22Rv1 (cell line): ENCODE data around the gene TAL2.

Source experiments
- ZFX ChIP-seq: fragments of 450-650 bp; IDR thresholded peaks from 2 replicates; pipeline ENCODE4 v1.6.1; 2017; ENCODE audit warnings: antibody characterized with exemption, borderline replicate concordance
- TF ChIP-seq, protein P1 (sequence below): fragments of 450-650 bp; IDR thresholded peaks from 2 replicates; pipeline ENCODE4 v1.5.1; 2017; ENCODE audit warnings: mild to moderate bottlenecking

GRCh38 chr9:105711867-105712266, 49.6 kb downstream of the TAL2 start:
- TF ChIP-seq, protein P1, sequence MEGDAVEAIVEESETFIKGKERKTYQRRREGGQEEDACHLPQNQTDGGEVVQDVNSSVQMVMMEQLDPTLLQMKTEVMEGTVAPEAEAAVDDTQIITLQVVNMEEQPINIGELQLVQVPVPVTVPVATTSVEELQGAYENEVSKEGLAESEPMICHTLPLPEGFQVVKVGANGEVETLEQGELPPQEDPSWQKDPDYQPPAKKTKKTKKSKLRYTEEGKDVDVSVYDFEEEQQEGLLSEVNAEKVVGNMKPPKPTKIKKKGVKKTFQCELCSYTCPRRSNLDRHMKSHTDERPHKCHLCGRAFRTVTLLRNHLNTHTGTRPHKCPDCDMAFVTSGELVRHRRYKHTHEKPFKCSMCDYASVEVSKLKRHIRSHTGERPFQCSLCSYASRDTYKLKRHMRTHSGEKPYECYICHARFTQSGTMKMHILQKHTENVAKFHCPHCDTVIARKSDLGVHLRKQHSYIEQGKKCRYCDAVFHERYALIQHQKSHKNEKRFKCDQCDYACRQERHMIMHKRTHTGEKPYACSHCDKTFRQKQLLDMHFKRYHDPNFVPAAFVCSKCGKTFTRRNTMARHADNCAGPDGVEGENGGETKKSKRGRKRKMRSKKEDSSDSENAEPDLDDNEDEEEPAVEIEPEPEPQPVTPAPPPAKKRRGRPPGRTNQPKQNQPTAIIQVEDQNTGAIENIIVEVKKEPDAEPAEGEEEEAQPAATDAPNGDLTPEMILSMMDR, result no peak
- TF ChIP-seq ZFX, result no peak
